Smooth muscle cell (in vitro differentiated cells): Measurements from ENCODE around the gene MSH5. TPM values are rescaled to one million over a fixed set of nuclear protein-coding genes. Genes with fewer than 3 reads are reported as not detected.
"Not testable (repeated sequence)": the region's sequence is repeated elsewhere in the genome, so short reads cannot be mapped to it uniquely, and the experiment has no call there.

Source experiments
- DNase-seq: peaks from one replicate; lab custom pipeline; 2025; ENCODE audit not compliant: unreplicated experiment; lab: John Stamatoyannopoulos, UW
- H2AFZ ChIP-seq: fragments of 200-600 bp; sonication (generic); 2 replicates; pipeline ENCODE4 v1.6.0; 2016; ENCODE audit warnings: antibody characterized with exemption, low read depth, mild to moderate bottlenecking
- H3F3A ChIP-seq: fragments of 200-600 bp; sonication (generic); 2 replicates; pipeline ENCODE4 v1.6.0; 2017; ENCODE audit warnings: antibody characterized with exemption, low read depth
- H3K27ac ChIP-seq: fragments of 200-600 bp; sonication (generic); 2 replicates; pipeline ENCODE4 v1.5.1; 2016; ENCODE audit warnings: low read depth, mild to moderate bottlenecking
- H3K27me3 ChIP-seq: fragments of 200-600 bp; sonication (generic); 2 replicates; pipeline ENCODE4 v1.6.1; 2016; ENCODE audit warnings: low read depth, mild to moderate bottlenecking
- H3K36me3 ChIP-seq: fragments of 200-600 bp; sonication (generic); 2 replicates; pipeline ENCODE4 v1.5.1; 2016; ENCODE audit warnings: low read depth
- H3K4me1 ChIP-seq: fragments of 200-600 bp; sonication (generic); 2 replicates; pipeline ENCODE4 v1.5.1; 2016; ENCODE audit warnings: low read depth
- H3K4me2 ChIP-seq: fragments of 200-600 bp; sonication (generic); 2 replicates; pipeline ENCODE4 v1.6.0; 2016; ENCODE audit warnings: mild to moderate bottlenecking
- H3K4me3 ChIP-seq: fragments of 200-600 bp; sonication (generic); 2 replicates; pipeline ENCODE4 v1.5.1; 2016; ENCODE audit warnings: mild to moderate bottlenecking
- H3K79me2 ChIP-seq: fragments of 200-600 bp; sonication (generic); 2 replicates; pipeline ENCODE4 v1.6.0; 2016; ENCODE audit warnings: low read depth, mild to moderate bottlenecking
- H3K9ac ChIP-seq: fragments of 200-600 bp; sonication (generic); 2 replicates; pipeline ENCODE4 v1.6.0; 2016; ENCODE audit warnings: low read depth
- H3K9me3 ChIP-seq: fragments of 200-600 bp; sonication (generic); replicated peaks from 2 replicates; pipeline ENCODE4 v1.5.1; 2016; ENCODE audit warnings: low read depth
- H4K20me1 ChIP-seq: fragments of 200-600 bp; sonication (generic); 2 replicates; pipeline ENCODE4 v1.6.0; 2016; ENCODE audit warnings: low read depth
- CTCF ChIP-seq: fragments of 200-600 bp; sonication (generic); IDR thresholded peaks from 2 replicates; pipeline ENCODE4 v1.5.1; 2017; ENCODE audit warnings: borderline replicate concordance, mild to moderate bottlenecking, antibody characterized with exemption; ENCODE audit not compliant: insufficient read depth, poor library complexity, severe bottlenecking
- WGBS: methylation state at CpG from one replicate; pipeline ENCODE4 v1.1.7; 2016; ENCODE audit warnings: low lambda C conversion rate; 5-methylcytosine and 5-hydroxymethylcytosine counted together
- polyA plus RNA-seq: library from polyadenylated mRNA; unstranded; fragments of >200 nt; fragmentation: Nextera tagmentation; extraction: Ambion mirVana; gene quantifications from 2 replicates; pipeline ENCODE4 v1.2.1, GENCODE V29; 2016
- total RNA-seq: library from RNA; depleted of rRNA; stranded (reverse); fragments of >200 nt; gene quantifications from 2 replicates; pipeline ENCODE4 v1.2.3, GENCODE V29; 2014

Gene MSH5
- total and polyA plus RNA-seq, 2 experiments from 2014 or later: 4.7 to 10.6 TPM

- H3K27me3 ChIP-seq: no peaks in the 10 kb centered on the region
- no peak for DNase-seq
- H3K79me2 ChIP-seq: peaks cover 13% of the 10 kb centered on the region
- no peak for TF ChIP-seq CTCF
- WGBS: 68% methylated on average over 3 of the region's 3 CpGs
- H3K4me2 ChIP-seq: no peak within 1 kb of the TSS
- no peaks in the 10 kb centered on the region for H3K36me3 ChIP-seq
- H3K27ac ChIP-seq: no peak within 1 kb of the TSS
- no peaks in the 10 kb centered on the region for H3F3A ChIP-seq
- H2AFZ ChIP-seq: no peak within 1 kb of the TSS
- no peaks in the 10 kb centered on the region for H3K9me3 ChIP-seq
- no peak within 1 kb of the TSS for H3K4me3 ChIP-seq
- H3K4me1 ChIP-seq: peaks cover 8% of the 10 kb centered on the region
- H4K20me1 ChIP-seq: no peaks in the 10 kb centered on the region
- H3K9ac ChIP-seq: no peak within 1 kb of the TSS
These were observed 33.2 kb upstream of the MSH5 start, which contains the start of gene LY6G6F for GRCh38 chr6:31706599-31706998. TSS of gene LY6G6F (plus strand) at chr6:31706866. CDS start at chr6:31706907, 41 bp downstream.

GRCh38 chr6:31707701-31708100 is 32.1 kb upstream of the MSH5 start:
- Histone ChIP-seq H4K20me1 (no peaks in the 10 kb centered on the region), H3K4me1 (no peaks in the 10 kb centered on the region), H3K27ac (no peak overlapping the region), H3K4me3 (no peak overlapping the region), H3K4me2 (no peak overlapping the region), H3F3A (no peaks in the 10 kb centered on the region), H3K9me3 (no peaks in the 10 kb centered on the region), H3K79me2 (peaks cover 2% of the 10 kb centered on the region), H3K9ac (no peak overlapping the region), H3K36me3 (no peaks in the 10 kb centered on the region), H2AFZ (no peak overlapping the region), H3K27me3 (no peaks in the 10 kb centered on the region)
- TF ChIP-seq CTCF: no peak
- no peak for DNase-seq
- WGBS: 98% methylated on average over 10 of the region's 10 CpGs

GRCh38 chr6:31708224-31708623 is 31.6 kb upstream of the MSH5 start:
- no peak overlapping the region for H3K4me2 ChIP-seq
- H3F3A ChIP-seq: no peaks in the 10 kb centered on the region
- no peaks in the 10 kb centered on the region for H3K79me2 ChIP-seq
- H3K36me3 ChIP-seq: no peaks in the 10 kb centered on the region
- 96% methylated on average over 3 of the region's 3 CpGs for WGBS
- no peak for DNase-seq
- peaks cover 3% of the 10 kb centered on the region for H3K4me1 ChIP-seq
- no peak overlapping the region for H3K9ac ChIP-seq
- no peaks in the 10 kb centered on the region for H3K9me3 ChIP-seq
- H3K4me3 ChIP-seq: no peak overlapping the region
- no peaks in the 10 kb centered on the region for H3K27me3 ChIP-seq
- no peaks in the 10 kb centered on the region for H4K20me1 ChIP-seq
- no peak overlapping the region for H2AFZ ChIP-seq
- no peak overlapping the region for H3K27ac ChIP-seq
- TF ChIP-seq CTCF: no peak

- not testable (repeated sequence) for DNase-seq, H3K9me3 ChIP-seq, H2AFZ ChIP-seq, H3K79me2 ChIP-seq, H4K20me1 ChIP-seq, H3K36me3 ChIP-seq, H3K27me3 ChIP-seq, H3K4me3 ChIP-seq, H3F3A ChIP-seq, H3K4me2 ChIP-seq, H3K27ac ChIP-seq, H3K9ac ChIP-seq
- peaks cover 12% of the 10 kb centered on the region for H3K4me1 ChIP-seq
- 92% methylated on average over 11 of the region's 11 CpGs for WGBS
These were observed 30.6 kb upstream of the MSH5 start for GRCh38 chr6:31709157-31709556.
